ENCODE results near the gene PNMA6A. TPM values are rescaled to one million over a fixed set of nuclear protein-coding genes. Genes with fewer than 3 reads are reported as not detected.

Gene PNMA6A
- total and polyA plus RNA-seq, 2 of the 13 experiments (the other 11 are each of a cell fraction or from before 2014, with no cell fraction given): 0.11 to 0.66 TPM

- TF ChIP-seq DZIP1 (CRISPR knock-in tag; IDR thresholded peaks at IDR 0.05) (no peak), PHF5A (CRISPR knock-in tag; IDR thresholded peaks at IDR 0.05; ENCODE audit: low read depth, unreplicated experiment) (no peak), MXD4 (CRISPR knock-in tag; IDR thresholded peaks at IDR 0.05) (no peak), TARDBP (CRISPR knock-in tag; IDR thresholded peaks at IDR 0.05) (no peak), LBX2 (CRISPR knock-in tag; IDR thresholded peaks at IDR 0.05; ENCODE audit: borderline replicate concordance) (no peak), ZNF318 (CRISPR knock-in tag; IDR thresholded peaks at IDR 0.05) (no peak), ZNF260 (CRISPR knock-in tag; IDR thresholded peaks at IDR 0.05; ENCODE audit: borderline replicate concordance, low read depth) (no peak), MTF1 (CRISPR knock-in tag; IDR thresholded peaks at IDR 0.05) (no peak), FOXA1 (IDR thresholded peaks at IDR 0.05) (peak; percentile 17; the same call in 1 of the 2 replicates), FOXA1 (CRISPR knock-in tag; IDR thresholded peaks at IDR 0.05) (peak; percentile 52), DDIT3 (CRISPR knock-in tag; IDR thresholded peaks at IDR 0.05) (no peak), ZNF557 (CRISPR knock-in tag; IDR thresholded peaks at IDR 0.05) (no peak), ARHGAP35 (CRISPR knock-in tag; IDR thresholded peaks at IDR 0.05; ENCODE audit: borderline replicate concordance) (no peak), ZNF710 (CRISPR knock-in tag; IDR thresholded peaks at IDR 0.05; ENCODE audit: borderline replicate concordance) (no peak), PAWR (CRISPR knock-in tag; IDR thresholded peaks at IDR 0.05; ENCODE audit: borderline replicate concordance) (no peak), ZNF44 (CRISPR knock-in tag; IDR thresholded peaks at IDR 0.05) (no peak), ZNF333 (CRISPR knock-in tag; IDR thresholded peaks at IDR 0.05; ENCODE audit: borderline replicate concordance) (no peak)
Observed at GRCh38 chrX:153102418-153102817, 30.2 kb downstream of the PNMA6A start (continued).
